HEK293 (cell line): Measurements from ENCODE around the gene NCLN.
"Not testable (repeated sequence)": the region's sequence is repeated elsewhere in the genome, so short reads cannot be mapped to it uniquely, and the experiment has no call there.

ENCODE experiments used
- CTCF ChIA-PET: fragments of 350-600 bp; formaldehyde crosslinking; extraction: SDS; loops from one replicate; lab custom pipeline; 2021; ENCODE audit warnings: antibody characterized with exemption; lab: Yijun Ruan, JAX
- POLR2A ChIA-PET: fragments of 300-600 bp; formaldehyde crosslinking; extraction: SDS; loops from one replicate; lab custom pipeline; 2020; ENCODE audit warnings: antibody characterized with exemption, inconsistent platforms; lab: Yijun Ruan, JAX
- H3K27ac ChIP-seq: fragments of 200-500 bp; sonication (Bioruptor generic); 2 replicates; pipeline ENCODE4 v1.5.1; 2014; ENCODE audit warnings: low read depth, low read length, control low read depth, inconsistent platforms; ENCODE audit errors: extremely low read depth
- H3K36me3 ChIP-seq, 2 experiments: fragments of 200-500 bp in 1 of 2; sonication (Bioruptor generic) in 1 of 2; 1 replicate in 1 of 2; 2 replicates in 1 of 2; pipeline ENCODE4 v1.5.1; 2014 to 2017; ENCODE audit warnings: inconsistent platforms in 2 of 2, low read length in 2 of 2; ENCODE audit not compliant: control insufficient read depth in 2 of 2, insufficient read depth in 1 of 2
- H3K4me1 ChIP-seq: fragments of 200-500 bp; sonication (Bioruptor generic); 2 replicates; pipeline ENCODE4 v1.5.1; 2014; ENCODE audit warnings: mild to moderate bottlenecking, low read length, inconsistent platforms; ENCODE audit not compliant: control insufficient read depth, insufficient read depth
- H3K4me3 ChIP-seq: 2 replicates; pipeline ENCODE4 v1.5.1; 2011; ENCODE audit warnings: low read depth, mild to moderate bottlenecking, control low read depth, low read length, moderate library complexity
- H3K9me3 ChIP-seq: fragments of 200-500 bp; sonication (Bioruptor generic); 2 replicates; pipeline ENCODE4 v1.5.1; 2014; ENCODE audit warnings: low read depth, low read length, inconsistent platforms; ENCODE audit not compliant: control insufficient read depth, insufficient read depth
- BCL11A ChIP-seq: fragments of 450-650 bp; formaldehyde crosslinking; IDR thresholded peaks from 2 replicates; pipeline ENCODE4 v1.5.1; 2016; ENCODE audit warnings: low read depth, missing biosample characterization, missing genetic modification characterization
- EGR2 ChIP-seq: fragments of 450-650 bp; formaldehyde crosslinking; IDR thresholded peaks from 2 replicates; pipeline ENCODE4 v1.5.1; 2016; ENCODE audit warnings: low read depth, missing biosample characterization, missing genetic modification characterization
- HIC1 ChIP-seq: fragments of 450-650 bp; formaldehyde crosslinking; IDR thresholded peaks from 2 replicates; pipeline ENCODE4 v1.5.1; 2016; ENCODE audit warnings: missing biosample characterization, missing genetic modification characterization
- IKZF3 ChIP-seq: fragments of 450-650 bp; IDR thresholded peaks from 2 replicates; pipeline ENCODE4 v1.5.0; 2018; ENCODE audit warnings: missing biosample characterization, mild to moderate bottlenecking, missing genetic modification characterization, moderate library complexity
- SP2 ChIP-seq: fragments of 450-650 bp; formaldehyde crosslinking; IDR thresholded peaks from 2 replicates; pipeline ENCODE4 v1.5.1; 2016; ENCODE audit warnings: missing biosample characterization, missing genetic modification characterization
- TCF7L2 ChIP-seq: IDR thresholded peaks from 2 replicates; pipeline ENCODE4 v1.6.1; 2011; ENCODE audit warnings: low read depth, mild to moderate bottlenecking, inconsistent platforms, low read length, moderate library complexity, borderline replicate concordance
- WT1 ChIP-seq: fragments of 450-650 bp; formaldehyde crosslinking; IDR thresholded peaks from 2 replicates; pipeline ENCODE4 v1.5.1; 2016; ENCODE audit warnings: missing biosample characterization, missing genetic modification characterization
- ZFHX2 ChIP-seq: fragments of 450-650 bp; formaldehyde crosslinking; conservative IDR thresholded peaks from 2 replicates; pipeline ENCODE4 v1.5.1; 2016; ENCODE audit warnings: missing biosample characterization, missing genetic modification characterization
- ZNF146 ChIP-seq: fragments of 450-650 bp; formaldehyde crosslinking; IDR thresholded peaks from 2 replicates; pipeline ENCODE4 v1.5.1; 2016; ENCODE audit warnings: missing biosample characterization, missing genetic modification characterization
- ZNF19 ChIP-seq: fragments of 450-650 bp; formaldehyde crosslinking; IDR thresholded peaks from 2 replicates; pipeline ENCODE4; 2016; ENCODE audit warnings: missing biosample characterization, missing genetic modification characterization, low read depth
- ZNF223 ChIP-seq: fragments of 450-650 bp; formaldehyde crosslinking; IDR thresholded peaks from 2 replicates; pipeline ENCODE4 v1.5.1; 2016; ENCODE audit warnings: missing biosample characterization, missing genetic modification characterization
- ZNF354C ChIP-seq: fragments of 450-650 bp; formaldehyde crosslinking; IDR thresholded peaks from 2 replicates; pipeline ENCODE4 v1.5.1; 2016; ENCODE audit warnings: missing biosample characterization, missing genetic modification characterization, low read depth, borderline replicate concordance
- ZNF561 ChIP-seq: fragments of 450-650 bp; IDR thresholded peaks from 2 replicates; pipeline ENCODE4 v1.5.1; 2018; ENCODE audit warnings: missing biosample characterization, missing genetic modification characterization, borderline replicate concordance
- ZNF610 ChIP-seq: fragments of 450-650 bp; formaldehyde crosslinking; IDR thresholded peaks from 2 replicates; pipeline ENCODE4 v1.5.1; 2016; ENCODE audit warnings: missing biosample characterization, missing genetic modification characterization, borderline replicate concordance
- ZNF629 ChIP-seq: fragments of 450-650 bp; formaldehyde crosslinking; IDR thresholded peaks from 2 replicates; pipeline ENCODE4 v1.5.1; 2017; ENCODE audit warnings: missing biosample characterization, missing genetic modification characterization
- ZNF692 ChIP-seq: fragments of 450-650 bp; formaldehyde crosslinking; IDR thresholded peaks from 2 replicates; pipeline ENCODE4 v1.5.1; 2016; ENCODE audit warnings: missing biosample characterization, missing genetic modification characterization
- ZSCAN23 ChIP-seq: fragments of 450-650 bp; formaldehyde crosslinking; IDR thresholded peaks from 2 replicates; pipeline ENCODE4 v1.5.1; 2016; ENCODE audit warnings: missing biosample characterization, missing genetic modification characterization
- TF ChIP-seq, protein P1 (sequence below): fragments of 450-650 bp; formaldehyde crosslinking; IDR thresholded peaks from 2 replicates; pipeline ENCODE4 v1.5.1; 2016; ENCODE audit warnings: missing biosample characterization, missing genetic modification characterization
- TF ChIP-seq, protein P2 (sequence below): fragments of 450-650 bp; formaldehyde crosslinking; IDR thresholded peaks from 2 replicates; pipeline ENCODE4 v1.5.1; 2017; ENCODE audit warnings: missing biosample characterization, missing genetic modification characterization
- TF ChIP-seq, protein P3 (sequence below): fragments of 450-650 bp; formaldehyde crosslinking; IDR thresholded peaks from 2 replicates; pipeline ENCODE4 v1.5.1; 2016; ENCODE audit warnings: missing biosample characterization, missing genetic modification characterization
- TF ChIP-seq, protein P4 (sequence below): fragments of 450-650 bp; formaldehyde crosslinking; IDR thresholded peaks from 2 replicates; pipeline ENCODE4 v1.5.1; 2016; ENCODE audit warnings: missing biosample characterization, missing genetic modification characterization

Gene NCLN

DNA sequence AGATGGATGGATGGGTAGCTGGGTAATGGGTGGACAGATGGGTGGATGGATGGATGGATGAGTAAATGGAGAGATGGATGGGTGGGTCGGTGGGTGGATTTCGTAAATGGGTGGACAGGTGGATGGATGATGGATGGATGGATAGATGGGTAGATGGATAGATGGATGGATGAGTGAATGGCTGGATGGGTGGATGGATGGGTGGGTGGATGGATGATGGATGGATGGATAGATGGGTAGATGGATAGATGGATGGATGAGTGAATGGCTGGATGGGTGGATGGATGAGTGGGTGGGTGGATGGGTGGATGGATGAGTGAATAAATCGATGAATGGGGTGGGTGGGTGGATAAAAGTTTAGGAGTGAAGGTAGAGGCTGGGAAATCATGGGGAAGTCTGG is 31.3 kb upstream of the NCLN start:
- CTCF ChIA-PET = interaction anchor here (0.5 kb wide), 1 partner anchor 455 kb away, joined by 3 read pairs; no protein-coding TSS in a partner anchor
- H3K9me3 ChIP-seq, POLR2A ChIA-PET, H3K27ac ChIP-seq, H3K36me3 ChIP-seq, H3K4me1 ChIP-seq, H3K4me3 ChIP-seq: not testable (repeated sequence)
- TF ChIP-seq ZFHX2 (tag by site-specific recombination) = peak; percentile 69
- TF ChIP-seq EGR2 (tag by site-specific recombination) = peak; percentile 85

DNA sequence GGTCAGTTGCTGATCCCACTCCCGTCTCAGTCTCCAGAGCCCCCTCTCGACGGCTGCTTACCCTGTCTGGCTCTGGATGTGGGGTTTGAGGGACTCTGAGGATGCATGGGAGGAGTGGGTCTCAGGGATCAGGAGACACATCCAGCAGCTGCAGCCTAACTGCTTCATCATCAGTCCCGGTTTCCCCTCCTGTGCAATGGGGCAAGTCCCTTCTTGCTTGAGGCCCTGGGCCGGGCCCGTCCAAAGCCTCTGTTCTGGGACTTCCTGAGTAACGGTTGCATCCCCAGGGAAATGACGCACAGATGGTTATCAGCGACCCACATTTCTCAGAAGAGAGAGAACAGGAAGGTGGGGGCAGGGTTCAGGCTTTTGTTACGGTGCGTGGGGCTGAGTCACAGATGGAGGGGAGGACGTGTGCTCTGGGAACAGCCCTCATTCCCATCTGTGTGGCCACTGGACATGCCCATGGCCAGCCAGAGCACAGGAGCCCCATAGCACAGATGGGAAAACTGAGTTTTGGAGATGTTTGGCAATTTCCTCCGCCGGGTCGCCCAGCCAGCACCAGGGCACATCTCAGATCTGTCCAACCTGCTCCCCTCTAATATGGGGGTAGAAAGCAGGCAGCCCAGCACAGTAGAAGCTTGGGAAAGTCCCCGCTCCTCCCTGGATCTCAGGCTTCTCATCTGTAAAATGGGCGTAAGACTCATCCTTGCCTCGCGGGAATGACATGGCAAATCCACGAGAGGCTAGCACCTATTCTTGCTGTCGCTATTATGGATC is 30.6 kb upstream of the NCLN start:
- Histone ChIP-seq H3K4me3 (no peak overlapping the region), H3K9me3 (no peaks in the 10 kb centered on the region), H3K4me1 (no peaks in the 10 kb centered on the region), H3K36me3 (no peaks in the 10 kb centered on the region), H3K27ac (no peak overlapping the region)
- POLR2A ChIA-PET = no interaction called here
- CTCF ChIA-PET = interaction anchor here (0.7 kb wide), 1 partner anchor 244 kb away, joined by 3 read pairs; no protein-coding TSS in a partner anchor
- TF ChIP-seq BCL11A (tag by site-specific recombination) = no peak
- TF ChIP-seq HIC1 (tag by site-specific recombination) = peak; percentile 77; the same call in 1 of the 2 replicates
- TF ChIP-seq ZNF561 = no peak
- peak; percentile 64; the same call in 1 of the 2 replicates for TF ChIP-seq ZNF692 (tag by site-specific recombination)
- TF ChIP-seq WT1 (tag by site-specific recombination) = peak; percentile 26; the same call in 1 of the 2 replicates
- peak; percentile 66 for TF ChIP-seq ZFHX2 (tag by site-specific recombination)
- TF ChIP-seq ZNF19 (tag by site-specific recombination) = no peak
- TF ChIP-seq ZSCAN23 = 0 out of 2 replicates have a peak, but pooled peaks have one; percentile 59
- no peak for TF ChIP-seq ZNF146
- TF ChIP-seq ZNF223 (tag by site-specific recombination) = no peak
- no peak for TF ChIP-seq ZNF610 (tag by site-specific recombination)
- peak; percentile 81 for TF ChIP-seq ZNF629 (tag by site-specific recombination)
- no peak for TF ChIP-seq ZNF354C (tag by site-specific recombination)
- TF ChIP-seq SP2 = peak; percentile 47
- TF ChIP-seq, protein P1, sequence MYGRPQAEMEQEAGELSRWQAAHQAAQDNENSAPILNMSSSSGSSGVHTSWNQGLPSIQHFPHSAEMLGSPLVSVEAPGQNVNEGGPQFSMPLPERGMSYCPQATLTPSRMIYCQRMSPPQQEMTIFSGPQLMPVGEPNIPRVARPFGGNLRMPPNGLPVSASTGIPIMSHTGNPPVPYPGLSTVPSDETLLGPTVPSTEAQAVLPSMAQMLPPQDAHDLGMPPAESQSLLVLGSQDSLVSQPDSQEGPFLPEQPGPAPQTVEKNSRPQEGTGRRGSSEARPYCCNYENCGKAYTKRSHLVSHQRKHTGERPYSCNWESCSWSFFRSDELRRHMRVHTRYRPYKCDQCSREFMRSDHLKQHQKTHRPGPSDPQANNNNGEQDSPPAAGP (tag by site-specific recombination) = peak; percentile 90; the same call in 1 of the 2 replicates
- no peak for TF ChIP-seq IKZF3
- TF ChIP-seq, protein P2, sequence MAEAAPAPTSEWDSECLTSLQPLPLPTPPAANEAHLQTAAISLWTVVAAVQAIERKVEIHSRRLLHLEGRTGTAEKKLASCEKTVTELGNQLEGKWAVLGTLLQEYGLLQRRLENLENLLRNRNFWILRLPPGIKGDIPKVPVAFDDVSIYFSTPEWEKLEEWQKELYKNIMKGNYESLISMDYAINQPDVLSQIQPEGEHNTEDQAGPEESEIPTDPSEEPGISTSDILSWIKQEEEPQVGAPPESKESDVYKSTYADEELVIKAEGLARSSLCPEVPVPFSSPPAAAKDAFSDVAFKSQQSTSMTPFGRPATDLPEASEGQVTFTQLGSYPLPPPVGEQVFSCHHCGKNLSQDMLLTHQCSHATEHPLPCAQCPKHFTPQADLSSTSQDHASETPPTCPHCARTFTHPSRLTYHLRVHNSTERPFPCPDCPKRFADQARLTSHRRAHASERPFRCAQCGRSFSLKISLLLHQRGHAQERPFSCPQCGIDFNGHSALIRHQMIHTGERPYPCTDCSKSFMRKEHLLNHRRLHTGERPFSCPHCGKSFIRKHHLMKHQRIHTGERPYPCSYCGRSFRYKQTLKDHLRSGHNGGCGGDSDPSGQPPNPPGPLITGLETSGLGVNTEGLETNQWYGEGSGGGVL (tag by site-specific recombination) = peak; percentile 45; the same call in 1 of the 2 replicates
- TF ChIP-seq, protein P3, sequence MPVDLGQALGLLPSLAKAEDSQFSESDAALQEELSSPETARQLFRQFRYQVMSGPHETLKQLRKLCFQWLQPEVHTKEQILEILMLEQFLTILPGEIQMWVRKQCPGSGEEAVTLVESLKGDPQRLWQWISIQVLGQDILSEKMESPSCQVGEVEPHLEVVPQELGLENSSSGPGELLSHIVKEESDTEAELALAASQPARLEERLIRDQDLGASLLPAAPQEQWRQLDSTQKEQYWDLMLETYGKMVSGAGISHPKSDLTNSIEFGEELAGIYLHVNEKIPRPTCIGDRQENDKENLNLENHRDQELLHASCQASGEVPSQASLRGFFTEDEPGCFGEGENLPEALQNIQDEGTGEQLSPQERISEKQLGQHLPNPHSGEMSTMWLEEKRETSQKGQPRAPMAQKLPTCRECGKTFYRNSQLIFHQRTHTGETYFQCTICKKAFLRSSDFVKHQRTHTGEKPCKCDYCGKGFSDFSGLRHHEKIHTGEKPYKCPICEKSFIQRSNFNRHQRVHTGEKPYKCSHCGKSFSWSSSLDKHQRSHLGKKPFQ (tag by site-specific recombination) = no peak
- TF ChIP-seq, protein P4, sequence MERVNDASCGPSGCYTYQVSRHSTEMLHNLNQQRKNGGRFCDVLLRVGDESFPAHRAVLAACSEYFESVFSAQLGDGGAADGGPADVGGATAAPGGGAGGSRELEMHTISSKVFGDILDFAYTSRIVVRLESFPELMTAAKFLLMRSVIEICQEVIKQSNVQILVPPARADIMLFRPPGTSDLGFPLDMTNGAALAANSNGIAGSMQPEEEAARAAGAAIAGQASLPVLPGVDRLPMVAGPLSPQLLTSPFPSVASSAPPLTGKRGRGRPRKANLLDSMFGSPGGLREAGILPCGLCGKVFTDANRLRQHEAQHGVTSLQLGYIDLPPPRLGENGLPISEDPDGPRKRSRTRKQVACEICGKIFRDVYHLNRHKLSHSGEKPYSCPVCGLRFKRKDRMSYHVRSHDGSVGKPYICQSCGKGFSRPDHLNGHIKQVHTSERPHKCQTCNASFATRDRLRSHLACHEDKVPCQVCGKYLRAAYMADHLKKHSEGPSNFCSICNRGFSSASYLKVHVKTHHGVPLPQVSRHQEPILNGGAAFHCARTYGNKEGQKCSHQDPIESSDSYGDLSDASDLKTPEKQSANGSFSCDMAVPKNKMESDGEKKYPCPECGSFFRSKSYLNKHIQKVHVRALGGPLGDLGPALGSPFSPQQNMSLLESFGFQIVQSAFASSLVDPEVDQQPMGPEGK (tag by site-specific recombination) = 0 out of 2 replicates have a peak, but pooled peaks have one; percentile 24
- TF ChIP-seq TCF7L2 = no peak
